Measurements from ENCODE around the gene MYCN. TPM values are rescaled to one million over a fixed set of nuclear protein-coding genes. Genes with fewer than 3 reads are reported as not detected.

MYCN gene
- total RNA-seq, 1 experiment from 2014 or later, result 54.4 TPM

DNA sequence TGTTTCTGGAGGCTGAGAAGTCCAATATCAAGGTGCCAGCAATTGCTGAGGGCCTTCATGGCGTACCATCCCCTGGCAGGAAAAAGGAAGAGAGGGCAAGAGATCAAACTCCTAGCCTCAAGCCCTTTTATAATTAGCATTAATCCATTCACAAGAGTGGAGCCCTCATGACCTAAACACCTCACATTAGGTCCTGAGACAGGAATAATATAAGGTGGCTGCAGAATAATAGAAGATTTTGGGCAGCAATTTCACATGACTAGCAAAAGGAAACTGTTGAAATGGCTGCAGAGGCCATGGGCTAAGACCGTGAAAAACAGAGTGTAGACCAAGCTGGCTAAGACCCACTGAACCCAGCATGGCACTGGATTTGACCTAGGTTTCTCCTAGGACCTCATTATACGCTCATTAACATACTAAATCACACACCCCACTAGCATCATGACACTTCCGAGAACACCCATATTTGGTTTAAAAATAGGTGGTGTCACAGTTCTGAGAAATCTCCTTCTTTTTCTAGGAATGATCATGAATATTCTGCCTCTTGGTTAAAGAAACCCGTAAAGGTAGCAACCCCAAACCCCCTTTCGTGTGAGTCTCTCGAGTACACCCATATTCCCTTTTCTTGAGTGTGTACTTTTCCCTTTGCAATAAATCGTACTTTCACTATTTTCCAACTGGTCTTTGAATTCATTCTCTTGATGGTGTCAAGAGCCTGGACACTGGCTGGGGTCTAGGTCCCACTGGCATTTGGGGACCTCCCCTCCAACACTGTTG, 3.1 kb upstream of the MYCN start:
- Mint-ChIP-seq H3K4me3 (ENCODE audit: unreplicated experiment) (no peak overlapping the region), H3K36me3 (ENCODE audit: insufficient read depth, unreplicated experiment) (peaks cover 7% of the 10 kb centered on the region), H3K4me1 (ENCODE audit: low read depth, unreplicated experiment) (peaks cover 4% of the 10 kb centered on the region), H3K27ac (ENCODE audit: unreplicated experiment) (no peak overlapping the region), H3K9me3 (ENCODE audit: unreplicated experiment) (no peaks in the 10 kb centered on the region), H3K27me3 (ENCODE audit: insufficient read depth, unreplicated experiment) (no peaks in the 10 kb centered on the region)
- DNase-seq, result peak in 1 of 2 experiments; percentile 0
- Histone ChIP-seq H3K4me1 (0 out of 2 replicates have a peak, but pooled peaks cover 6% of the 10 kb centered on the region), H3K4me3 (ENCODE audit: low read depth, low read length) (no peak overlapping the region), H3K27me3 (replicated peaks; ENCODE audit: control insufficient read depth, insufficient read depth, low read length) (no peaks in the 10 kb centered on the region), H3K9me3 (no peaks in the 10 kb centered on the region), H3K36me3 (ENCODE audit: control insufficient read depth, insufficient read depth, low read length) (no peaks in the 10 kb centered on the region; the same call in 1 of the 2 replicates)
- BruUV-seq (replicated peaks), result no TSS peak
- ChIA-PET CTCF (no interaction called here), POLR2A (no interaction called here)
- intact Hi-C loops (cut with micrococcal nuclease; ENCODE audit: unreplicated experiment), result no loop called here
- TF ChIP-seq, protein P1, sequence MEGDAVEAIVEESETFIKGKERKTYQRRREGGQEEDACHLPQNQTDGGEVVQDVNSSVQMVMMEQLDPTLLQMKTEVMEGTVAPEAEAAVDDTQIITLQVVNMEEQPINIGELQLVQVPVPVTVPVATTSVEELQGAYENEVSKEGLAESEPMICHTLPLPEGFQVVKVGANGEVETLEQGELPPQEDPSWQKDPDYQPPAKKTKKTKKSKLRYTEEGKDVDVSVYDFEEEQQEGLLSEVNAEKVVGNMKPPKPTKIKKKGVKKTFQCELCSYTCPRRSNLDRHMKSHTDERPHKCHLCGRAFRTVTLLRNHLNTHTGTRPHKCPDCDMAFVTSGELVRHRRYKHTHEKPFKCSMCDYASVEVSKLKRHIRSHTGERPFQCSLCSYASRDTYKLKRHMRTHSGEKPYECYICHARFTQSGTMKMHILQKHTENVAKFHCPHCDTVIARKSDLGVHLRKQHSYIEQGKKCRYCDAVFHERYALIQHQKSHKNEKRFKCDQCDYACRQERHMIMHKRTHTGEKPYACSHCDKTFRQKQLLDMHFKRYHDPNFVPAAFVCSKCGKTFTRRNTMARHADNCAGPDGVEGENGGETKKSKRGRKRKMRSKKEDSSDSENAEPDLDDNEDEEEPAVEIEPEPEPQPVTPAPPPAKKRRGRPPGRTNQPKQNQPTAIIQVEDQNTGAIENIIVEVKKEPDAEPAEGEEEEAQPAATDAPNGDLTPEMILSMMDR (IDR thresholded peaks at IDR 0.05; ENCODE audit: insufficient read depth in 1 of 2, low read depth in 1 of 2, low read length in 1 of 2, severe bottlenecking in 1 of 2, unreplicated experiment in 1 of 2), result no peak

DNA sequence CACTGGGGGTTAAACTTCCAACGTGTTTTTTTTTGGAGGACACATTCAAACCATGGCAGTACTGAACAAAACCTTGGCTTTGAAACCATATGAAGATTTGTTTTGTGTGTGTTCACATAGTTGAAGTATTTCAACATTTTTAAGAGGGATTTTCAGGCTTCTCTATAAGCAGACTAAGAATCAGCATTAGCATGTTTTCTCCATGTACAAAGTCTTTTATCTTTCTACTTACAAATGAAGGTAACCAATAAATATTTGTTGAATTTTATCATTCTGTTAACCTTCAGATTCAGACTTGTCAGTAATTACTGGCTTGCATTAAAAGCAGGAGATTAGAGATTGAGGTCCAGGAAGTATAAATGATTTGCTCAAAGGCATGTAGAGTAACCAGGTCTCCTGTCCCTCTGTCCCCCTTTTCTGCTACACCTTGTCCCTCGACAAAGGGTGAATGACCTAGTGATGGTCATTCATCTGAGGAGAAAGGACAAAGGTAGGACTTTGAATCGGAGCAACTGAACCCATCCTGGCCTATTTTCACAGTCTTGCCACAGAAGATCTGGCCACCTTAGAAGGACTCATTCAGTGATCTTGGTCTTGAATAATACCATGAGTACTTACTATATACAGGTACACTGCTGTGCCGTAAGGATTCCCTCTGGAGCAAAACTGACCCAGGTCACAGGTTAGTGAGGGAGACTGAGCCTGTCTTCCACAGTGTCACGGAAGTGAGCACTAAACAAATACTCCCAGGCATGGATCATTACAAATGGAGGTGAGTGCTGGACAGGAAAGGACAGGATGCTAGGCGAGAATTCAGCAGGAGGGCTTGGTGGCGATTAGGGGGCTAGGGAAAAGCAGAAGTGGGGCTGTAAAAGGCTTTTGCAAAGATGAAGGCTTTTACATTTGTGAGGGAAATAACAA, 2.2 kb upstream of the MYCN start:
- Histone ChIP-seq H3K36me3 (ENCODE audit: control insufficient read depth, insufficient read depth, low read length) (no peaks in the 10 kb centered on the region; the same call in 1 of the 2 replicates), H3K9me3 (no peaks in the 10 kb centered on the region), H3K4me1 (0 out of 2 replicates have a peak, but pooled peaks cover 9% of the 10 kb centered on the region), H3K27me3 (replicated peaks; ENCODE audit: control insufficient read depth, insufficient read depth, low read length) (no peaks in the 10 kb centered on the region), H3K4me3 (ENCODE audit: low read depth, low read length) (no peak overlapping the region)
- peak overlapping the region; percentile 85 for H3K4me3 Mint-ChIP-seq (ENCODE audit: unreplicated experiment)
- intact Hi-C loops (cut with micrococcal nuclease; ENCODE audit: unreplicated experiment), result loop anchor here (1.0 kb wide), 1 partner anchor 141 kb away; no protein-coding TSS in a partner anchor
- H3K27ac Mint-ChIP-seq (ENCODE audit: unreplicated experiment), result no peak overlapping the region
- H3K9me3 Mint-ChIP-seq (ENCODE audit: unreplicated experiment), result no peaks in the 10 kb centered on the region
- peak in 1 of 2 experiments; percentile 6 for DNase-seq
- CTCF ChIA-PET, result interaction anchor here (1.6 kb wide), 1 partner anchor 570 kb away, joined by 5 read pairs; no protein-coding TSS in a partner anchor
- no TSS peak for BruUV-seq (replicated peaks)
- no peaks in the 10 kb centered on the region for H3K27me3 Mint-ChIP-seq (ENCODE audit: insufficient read depth, unreplicated experiment)
- TF ChIP-seq, protein P1 (IDR thresholded peaks at IDR 0.05; ENCODE audit: insufficient read depth in 1 of 2, low read depth in 1 of 2, low read length in 1 of 2, severe bottlenecking in 1 of 2, unreplicated experiment in 1 of 2), result no peak
- peaks cover 12% of the 10 kb centered on the region for H3K36me3 Mint-ChIP-seq (ENCODE audit: insufficient read depth, unreplicated experiment)
- H3K4me1 Mint-ChIP-seq (ENCODE audit: low read depth, unreplicated experiment), result peaks cover 4% of the 10 kb centered on the region
- POLR2A ChIA-PET, result no interaction called here

All from Caco-2 (cell line).